ENCODE results near the gene PSMD8.
"Not testable (repeated sequence)": the region's sequence is repeated elsewhere in the genome, so short reads cannot be mapped to it uniquely, and the experiment has no call there.

The PSMD8 gene

GRCh38 chr19:38387550-38388348 is 13.4 kb downstream of the PSMD8 start, which contains the start of gene GGN:
Gene GGN, minus strand, starts transcription at chr19:38388034. Its CDS starts 773 bp downstream, at chr19:38387261.
- peak; percentile 97 for DNase-seq

GRCh38 chr19:38388349-38389100 is 14.2 kb downstream of the PSMD8 start, which contains the start of gene SPRED3:
Gene SPRED3, plus strand, starts transcription at chr19:38388697. Its CDS starts 1,606 bp downstream, at chr19:38390303.
- peak; percentile 83 for DNase-seq

- peak; percentile 77 for DNase-seq
Measured at GRCh38 chr19:38389101-38389925, 14.9 kb downstream of the PSMD8 start.

- no peak for DNase-seq
Measured at GRCh38 chr19:38389957-38390924, 15.9 kb downstream of the PSMD8 start.

GRCh38 chr19:38391911-38392464 is 17.6 kb downstream of the PSMD8 start:
- DNase-seq: no peak

- DNase-seq: no peak
Measured at GRCh38 chr19:38392707-38393308, 18.4 kb downstream of the PSMD8 start.

GRCh38 chr19:38394488-38394887 is 20.1 kb downstream of the PSMD8 start:
- DNase-seq: peak; percentile 88

- DNase-seq: no peak
Measured at GRCh38 chr19:38395381-38396114, 21.2 kb downstream of the PSMD8 start.

- no peak for DNase-seq
Measured at GRCh38 chr19:38399081-38399480, 24.7 kb downstream of the PSMD8 start.

GRCh38 chr19:38399537-38399936 is 25.2 kb downstream of the PSMD8 start:
- DNase-seq: no peak

- no peak for DNase-seq
Measured at GRCh38 chr19:38400361-38400760, 26.0 kb downstream of the PSMD8 start.

- peak; percentile 50 for DNase-seq
Measured at GRCh38 chr19:38401148-38401547, 26.8 kb downstream of the PSMD8 start.

- no peak for DNase-seq
Measured at GRCh38 chr19:38402623-38402966, 28.2 kb downstream of the PSMD8 start.

GRCh38 chr19:38402967-38403674 is 28.8 kb downstream of the PSMD8 start, which contains the start of gene FAM98C:
Gene FAM98C, plus strand, starts transcription at chr19:38403093. Its CDS starts 61 bp downstream, at chr19:38403154.
- DNase-seq: peak; percentile 99

- DNase-seq: no peak
Measured at GRCh38 chr19:38404858-38405257, 30.5 kb downstream of the PSMD8 start.

- DNase-seq: no peak
Measured at GRCh38 chr19:38405276-38405675, 30.9 kb downstream of the PSMD8 start.

GRCh38 chr19:38409631-38410133 is 35.3 kb downstream of the PSMD8 start:
- DNase-seq: no peak

GRCh38 chr19:38410407-38410806 is 36.0 kb downstream of the PSMD8 start:
- not testable (repeated sequence) for DNase-seq

GRCh38 chr19:38411041-38411712 is 36.8 kb downstream of the PSMD8 start:
- DNase-seq: no peak

Data from islet precursor cell (in vitro differentiated cells).